ENCODE data around the gene ADD3. TPM values are rescaled to one million over a fixed set of nuclear protein-coding genes. Genes with fewer than 3 reads are reported as not detected.

The ADD3 gene, protein sequence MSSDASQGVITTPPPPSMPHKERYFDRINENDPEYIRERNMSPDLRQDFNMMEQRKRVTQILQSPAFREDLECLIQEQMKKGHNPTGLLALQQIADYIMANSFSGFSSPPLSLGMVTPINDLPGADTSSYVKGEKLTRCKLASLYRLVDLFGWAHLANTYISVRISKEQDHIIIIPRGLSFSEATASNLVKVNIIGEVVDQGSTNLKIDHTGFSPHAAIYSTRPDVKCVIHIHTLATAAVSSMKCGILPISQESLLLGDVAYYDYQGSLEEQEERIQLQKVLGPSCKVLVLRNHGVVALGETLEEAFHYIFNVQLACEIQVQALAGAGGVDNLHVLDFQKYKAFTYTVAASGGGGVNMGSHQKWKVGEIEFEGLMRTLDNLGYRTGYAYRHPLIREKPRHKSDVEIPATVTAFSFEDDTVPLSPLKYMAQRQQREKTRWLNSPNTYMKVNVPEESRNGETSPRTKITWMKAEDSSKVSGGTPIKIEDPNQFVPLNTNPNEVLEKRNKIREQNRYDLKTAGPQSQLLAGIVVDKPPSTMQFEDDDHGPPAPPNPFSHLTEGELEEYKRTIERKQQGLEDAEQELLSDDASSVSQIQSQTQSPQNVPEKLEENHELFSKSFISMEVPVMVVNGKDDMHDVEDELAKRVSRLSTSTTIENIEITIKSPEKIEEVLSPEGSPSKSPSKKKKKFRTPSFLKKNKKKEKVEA
- total RNA-seq, result 100 to 1,000 TPM in 4 of 8 experiments, 10 to 100 TPM in 4; 18.3 to 251 (median 67.4) TPM

DNA sequence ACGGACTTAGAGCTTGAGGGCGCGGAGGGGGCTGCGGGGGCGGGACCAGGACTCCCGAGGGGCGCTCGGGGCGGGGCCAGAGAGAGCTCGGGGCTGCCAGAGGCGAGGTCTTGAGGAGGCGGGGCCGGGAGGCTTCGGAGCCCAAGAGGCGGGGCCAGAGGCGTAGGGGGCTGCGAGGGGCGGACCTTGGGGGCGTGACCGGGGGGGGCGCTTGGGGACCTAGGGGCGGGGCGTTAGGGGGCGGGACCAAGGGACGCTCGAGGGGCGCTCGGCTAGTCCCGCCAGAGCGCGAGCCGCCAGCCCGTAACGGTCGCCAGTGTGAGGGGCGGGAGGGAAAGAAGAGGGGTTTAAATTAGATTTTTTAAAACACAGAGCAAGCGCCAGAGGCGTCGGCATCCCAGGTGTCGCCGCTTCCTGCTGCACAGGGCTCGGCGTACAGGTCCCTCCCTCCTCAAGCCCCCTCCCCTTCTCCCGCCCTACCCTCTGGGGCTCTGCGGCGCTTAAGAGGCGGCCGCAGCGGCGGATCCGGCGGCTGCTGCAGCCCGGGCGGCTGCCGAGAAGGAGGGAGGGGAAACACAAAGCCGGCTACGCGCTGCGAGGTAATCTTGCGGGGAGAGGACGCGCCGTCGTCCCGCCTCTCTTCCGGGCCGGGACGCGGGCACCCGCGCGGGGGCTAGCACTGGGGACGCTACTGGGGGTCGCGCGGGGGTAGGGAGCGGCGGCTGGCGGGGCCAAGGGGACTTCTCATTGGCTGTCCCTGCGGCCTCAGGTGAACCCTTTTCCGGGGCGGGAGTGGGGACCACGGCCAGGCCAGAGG is at the start of gene ADD3:
Gene ADD3 (plus strand): TSS at position 284 of the 817 bp plus-strand sequence. CDS start 92,670 bp downstream, outside the sequence.
- Histone ChIP-seq H3K4me3 (peak within 1 kb of the TSS; percentile 46 to 92 (median 60)), H3K4me1 (replicated peaks in 1 of 2) (peaks cover 19 to 22% of the 10 kb centered on the region in 2 donors), H3K27ac (peak within 1 kb of the TSS; percentile 52 to 87)
- 4% methylated on average over 5 of the region's 83 CpGs; no CpG with 5 or more reads in 9 of the 10 experiments for WGBS, 10 experiments
- in situ Hi-C loops (cut with MboI; ENCODE audit: low pct_unique_long_range_greater_than_20kb in 2 of 9, low sequenced_read_pairs in 9 of 9, unreplicated experiment in 9 of 9), result loop anchor here in 1 of 9 experiments (10.0 kb wide), 1 partner anchor 123 kb away; no protein-coding TSS in a partner anchor
- peak; percentile 51 to 83 (median 81) for ATAC-seq (replicated peaks in 6 of 8)

DNA sequence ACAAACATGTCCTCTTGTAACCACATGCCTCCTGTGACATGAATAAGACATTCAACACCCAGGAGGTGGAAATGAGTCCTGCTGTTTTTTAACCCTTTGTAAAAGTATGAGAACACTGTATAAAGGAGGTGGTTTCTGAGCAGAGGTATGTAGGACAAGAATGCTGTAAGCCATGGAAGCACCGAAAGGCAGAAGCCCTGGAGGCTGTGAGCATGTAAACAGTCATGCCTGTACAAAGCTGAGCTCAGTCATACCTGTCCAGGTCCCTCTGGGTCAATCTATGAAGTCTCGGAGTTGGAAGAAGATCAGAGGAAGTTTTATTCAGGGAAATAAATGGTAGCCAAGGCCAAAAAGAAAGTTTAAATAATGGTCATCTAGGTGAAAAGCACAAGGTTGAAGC is 49.7 kb upstream of the ADD3 start:
- no peak overlapping the region for H3K4me3 ChIP-seq
- in situ Hi-C loops (cut with MboI; ENCODE audit: low pct_unique_long_range_greater_than_20kb in 2 of 9, low sequenced_read_pairs in 9 of 9, unreplicated experiment in 9 of 9), result no loop called here
- no peak overlapping the region for H3K27ac ChIP-seq
- 33 to 100% (median 90%) methylated on average over 1 to 2 of the region's 2 CpGs; no CpG with 5 or more reads in 1 of the 10 experiments for WGBS, 10 experiments
- peaks cover 10 to 11% of the 10 kb centered on the region in 2 donors for H3K4me1 ChIP-seq (replicated peaks in 1 of 2)
- ATAC-seq (replicated peaks in 6 of 8), result no peak

DNA sequence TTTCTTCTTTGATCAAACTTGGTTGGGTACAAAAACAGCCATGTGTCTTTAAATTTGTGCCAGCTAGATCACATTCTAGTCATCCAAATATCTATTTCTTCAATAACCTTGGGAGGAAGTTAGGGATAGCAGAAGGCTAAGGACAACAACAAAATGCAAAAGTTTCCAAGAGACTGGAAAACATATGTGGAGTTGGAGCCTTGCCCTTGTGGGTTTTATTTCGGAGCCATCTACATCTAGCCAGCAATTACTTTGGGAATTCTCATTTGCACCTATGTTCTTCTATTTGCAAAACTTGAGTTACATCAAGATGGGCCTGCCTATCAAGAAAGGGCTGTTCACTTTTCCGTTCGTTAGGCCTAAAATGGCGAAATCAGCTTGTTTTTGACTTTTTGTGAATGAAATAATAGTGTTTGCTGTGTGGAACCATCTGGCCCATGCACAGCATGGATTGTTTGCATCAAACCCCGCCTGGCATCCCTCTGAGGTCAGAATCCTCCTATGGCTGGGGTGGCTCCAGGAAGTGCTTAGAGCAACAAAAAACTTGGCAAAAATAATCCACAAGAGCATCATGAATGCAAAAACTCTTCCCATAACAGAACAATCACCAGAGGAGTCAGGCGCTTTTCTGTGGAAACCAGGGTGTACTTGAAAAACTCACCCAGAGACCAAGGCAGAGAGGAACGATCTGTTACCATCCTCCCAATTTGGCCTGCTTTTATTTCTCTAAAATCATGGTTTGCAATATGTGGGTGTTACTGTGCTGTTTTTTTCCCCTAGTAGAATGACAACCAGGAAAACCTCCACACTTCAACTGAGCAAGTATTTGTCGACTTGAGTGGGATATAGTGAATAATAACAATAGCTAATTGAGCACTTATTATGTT is 48.3 kb upstream of the ADD3 start:
- in situ Hi-C loops (cut with MboI; ENCODE audit: low pct_unique_long_range_greater_than_20kb in 2 of 9, low sequenced_read_pairs in 9 of 9, unreplicated experiment in 9 of 9), result no loop called here
- ATAC-seq (replicated peaks in 6 of 8), result peak in 2 of 8 experiments; percentile 40 to 59
- Histone ChIP-seq H3K4me3 (no peak overlapping the region), H3K4me1 (replicated peaks in 1 of 2) (peaks cover 10 to 11% of the 10 kb centered on the region in 2 donors), H3K27ac (no peak overlapping the region)
- WGBS, 10 experiments, result 13 to 100% (median 96%) methylated on average over 3 to 7 of the region's 8 CpGs

DNA sequence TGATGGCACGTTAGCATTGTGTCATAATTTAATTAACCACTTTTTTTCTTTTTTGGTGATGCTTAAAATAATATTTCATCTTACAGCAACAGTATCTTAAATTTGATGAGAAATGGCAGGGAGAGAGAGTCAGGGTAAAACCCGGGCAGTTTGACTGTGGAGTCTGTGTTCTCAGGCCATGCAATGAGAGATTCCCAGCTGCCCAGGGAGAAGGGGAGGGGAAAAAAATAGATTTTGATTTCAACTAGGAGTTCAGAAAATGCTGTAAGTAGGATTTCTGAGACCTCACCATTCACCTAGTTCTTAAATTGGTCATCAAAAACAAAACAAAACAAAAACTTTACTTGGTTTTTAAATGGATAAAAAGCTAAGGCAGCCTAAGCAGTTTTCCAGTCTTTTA is 47.1 kb upstream of the ADD3 start:
- Histone ChIP-seq H3K4me3 (no peak overlapping the region), H3K4me1 (replicated peaks in 1 of 2) (peaks cover 10 to 11% of the 10 kb centered on the region in 2 donors), H3K27ac (no peak overlapping the region)
- no peak for ATAC-seq (replicated peaks in 6 of 8)
- 30 to 85% (median 67%) methylated on average over 1 to 2 of the region's 2 CpGs; no CpG with 5 or more reads in 1 of the 10 experiments for WGBS, 10 experiments
- in situ Hi-C loops (cut with MboI; ENCODE audit: low pct_unique_long_range_greater_than_20kb in 2 of 9, low sequenced_read_pairs in 9 of 9, unreplicated experiment in 9 of 9), result no loop called here

DNA sequence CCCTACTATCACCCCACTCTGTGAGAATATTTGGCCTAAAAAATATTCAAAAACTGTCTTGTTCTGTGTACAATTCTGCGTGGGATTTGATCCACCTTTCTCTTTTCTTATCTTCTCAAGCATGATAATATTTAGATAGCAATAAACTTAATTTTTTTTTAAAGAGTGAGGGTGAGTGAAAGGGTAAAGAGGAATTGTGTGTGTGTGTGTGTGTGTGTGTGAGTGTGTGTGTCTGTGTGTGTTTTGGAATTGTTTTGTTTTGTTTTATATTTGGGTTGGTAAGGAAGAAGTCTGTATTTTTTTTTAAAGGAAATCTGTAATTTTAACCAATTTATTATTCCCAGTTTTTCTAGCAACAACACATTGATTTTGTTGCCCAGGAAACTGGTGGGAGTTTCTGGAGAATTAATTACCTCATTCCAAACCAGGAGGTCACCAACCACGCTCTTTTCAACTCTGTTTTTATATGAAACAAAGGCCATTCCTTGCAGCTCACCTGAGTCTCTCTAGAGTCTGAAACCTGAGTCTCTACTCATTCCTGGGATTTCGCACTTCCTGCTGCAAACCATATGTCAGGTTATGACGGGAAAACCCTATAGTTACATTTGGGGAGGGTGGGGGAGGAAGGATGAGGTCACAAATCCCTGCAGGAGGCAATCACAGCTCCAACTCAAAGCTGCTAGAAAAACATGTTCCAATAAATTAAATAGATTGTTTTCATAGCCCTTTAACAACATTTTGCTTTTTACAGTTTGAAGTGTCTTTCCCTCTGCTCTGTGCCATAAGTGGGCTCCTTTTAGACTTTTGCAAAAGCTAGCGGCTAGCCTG is 46.4 kb upstream of the ADD3 start:
- 31 to 81% (median 69%) methylated on average over 1 to 5 of the region's 5 CpGs for WGBS, 10 experiments
- peak in 1 of 8 experiments; percentile 14 for ATAC-seq (replicated peaks in 6 of 8)
- H3K4me3 ChIP-seq, result no peak overlapping the region
- H3K27ac ChIP-seq, result no peak overlapping the region
- in situ Hi-C loops (cut with MboI; ENCODE audit: low pct_unique_long_range_greater_than_20kb in 2 of 9, low sequenced_read_pairs in 9 of 9, unreplicated experiment in 9 of 9), result no loop called here
- H3K4me1 ChIP-seq (replicated peaks in 1 of 2), result peaks cover 10 to 11% of the 10 kb centered on the region in 2 donors

DNA sequence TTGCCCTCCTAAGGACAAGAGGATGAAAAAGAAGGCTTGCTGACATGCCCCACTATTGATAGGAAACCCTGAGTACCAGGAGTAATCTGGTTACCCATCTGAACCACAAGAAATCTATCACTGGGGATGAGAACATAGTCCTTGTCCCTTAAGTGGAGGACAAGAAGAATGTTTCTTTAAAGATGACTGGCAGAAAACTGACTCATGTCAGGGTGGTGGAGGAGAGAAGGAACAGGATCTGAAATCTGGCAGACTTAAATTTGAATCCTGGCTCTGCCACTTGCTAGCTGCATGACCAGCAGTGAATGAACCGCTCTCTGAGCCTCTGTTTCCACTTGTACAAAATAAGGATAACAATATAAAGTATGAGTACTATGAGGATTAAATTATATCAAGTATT is 45.5 kb upstream of the ADD3 start:
- no peak for ATAC-seq (replicated peaks in 6 of 8)
- WGBS, 10 experiments, result 83 to 100% (median 100%) methylated on average over 1 of the region's 1 CpG; no CpG with 5 or more reads in 7 of the 10 experiments
- Histone ChIP-seq H3K4me3 (no peak overlapping the region), H3K27ac (no peak overlapping the region), H3K4me1 (replicated peaks in 1 of 2) (peaks cover 18 to 19% of the 10 kb centered on the region in 2 donors)
- in situ Hi-C loops (cut with MboI; ENCODE audit: low pct_unique_long_range_greater_than_20kb in 2 of 9, low sequenced_read_pairs in 9 of 9, unreplicated experiment in 9 of 9), result no loop called here

DNA sequence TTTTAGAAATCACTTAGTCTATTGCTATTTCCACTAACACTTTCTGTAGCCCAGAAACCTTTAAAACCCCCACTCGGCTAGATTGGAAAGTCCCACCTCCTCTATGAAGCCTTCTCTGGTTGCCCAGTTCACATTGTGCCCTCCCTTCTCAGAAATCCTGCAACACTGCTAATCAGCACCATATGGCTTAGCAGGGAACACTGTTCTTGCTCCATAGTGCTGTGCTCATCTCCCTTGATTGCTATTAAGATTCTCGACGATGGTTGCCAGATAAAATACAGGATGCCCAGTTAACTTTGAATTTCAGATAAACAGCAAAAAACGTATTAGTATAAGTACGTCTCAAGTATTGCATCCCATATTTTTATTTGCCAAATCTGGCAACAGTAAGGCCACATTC is 44.3 kb upstream of the ADD3 start:
- peaks cover 24% of the 10 kb centered on the region in 2 donors for H3K4me1 ChIP-seq (replicated peaks in 1 of 2)
- H3K27ac ChIP-seq, result no peak overlapping the region
- ATAC-seq (replicated peaks in 6 of 8), result peak in 2 of 8 experiments; percentile 23 to 59
- H3K4me3 ChIP-seq, result no peak overlapping the region
- 0 to 98% (median 83%) methylated on average over 1 to 5 of the region's 5 CpGs; no CpG with 5 or more reads in 3 of the 10 experiments for WGBS, 10 experiments
- in situ Hi-C loops (cut with MboI; ENCODE audit: low pct_unique_long_range_greater_than_20kb in 2 of 9, low sequenced_read_pairs in 9 of 9, unreplicated experiment in 9 of 9), result no loop called here

DNA sequence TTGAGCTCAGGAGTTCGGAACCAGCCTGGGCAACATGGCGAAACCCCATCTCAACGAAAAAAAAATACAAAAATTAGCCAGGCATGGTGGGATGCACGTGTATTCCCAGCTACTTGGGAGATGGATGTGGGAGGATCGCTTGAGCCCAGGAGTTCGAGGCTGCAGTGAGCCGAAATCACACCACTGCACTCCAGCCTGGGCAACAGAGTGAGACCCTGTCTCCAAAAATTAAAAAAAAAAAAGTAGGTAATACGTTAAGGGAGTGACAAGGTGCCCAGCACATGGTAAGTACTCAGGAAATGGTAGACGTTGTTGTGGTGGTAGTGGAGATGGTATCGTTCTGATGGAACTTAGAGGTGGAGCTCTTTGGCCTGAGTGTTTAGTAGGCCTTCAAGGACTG is 43.5 kb upstream of the ADD3 start:
- peaks cover 24% of the 10 kb centered on the region in 2 donors for H3K4me1 ChIP-seq (replicated peaks in 1 of 2)
- H3K4me3 ChIP-seq, result no peak overlapping the region
- in situ Hi-C loops (cut with MboI; ENCODE audit: low pct_unique_long_range_greater_than_20kb in 2 of 9, low sequenced_read_pairs in 9 of 9, unreplicated experiment in 9 of 9), result no loop called here
- 67 to 95% (median 88%) methylated on average over 2 to 7 of the region's 10 CpGs; no CpG with 5 or more reads in 2 of the 10 experiments for WGBS, 10 experiments
- ATAC-seq (replicated peaks in 6 of 8), result no peak
- H3K27ac ChIP-seq, result no peak overlapping the region

DNA sequence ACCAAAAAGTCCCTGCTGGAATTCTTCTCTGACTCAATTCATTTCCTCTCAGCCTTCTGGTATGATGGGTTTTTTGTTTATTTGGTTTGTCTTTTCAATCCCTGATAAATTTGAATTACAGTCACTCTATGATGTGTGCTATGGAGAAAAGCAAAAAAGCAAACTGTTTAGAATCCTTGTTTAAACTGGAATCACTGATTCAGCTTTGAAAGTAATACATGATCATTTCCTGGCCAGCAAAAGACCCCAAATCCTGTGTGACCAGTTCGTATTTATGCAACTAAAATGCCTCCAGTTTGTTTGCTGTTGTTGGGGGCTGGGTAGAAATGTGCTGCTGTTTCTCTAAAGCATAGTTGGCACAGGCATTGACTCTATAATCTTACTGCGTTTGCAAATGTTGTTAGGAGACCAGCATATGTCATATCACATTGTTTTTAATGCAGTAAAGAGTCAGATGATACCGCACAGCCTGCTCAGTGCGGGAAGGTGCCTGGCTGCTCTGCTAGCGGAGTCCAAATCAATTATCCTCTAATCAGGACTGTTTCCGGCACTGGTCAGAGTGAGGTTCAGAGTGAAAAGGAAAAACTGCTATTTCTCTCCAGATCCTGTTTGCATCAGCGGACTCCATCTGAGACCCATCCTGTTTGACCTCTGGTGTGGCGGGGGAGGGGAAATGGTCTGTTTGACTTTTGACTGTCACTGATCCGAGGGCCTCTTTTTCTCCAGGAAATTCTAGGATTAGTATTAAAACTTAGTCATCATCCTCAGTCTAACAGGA is 40.6 kb upstream of the ADD3 start:
- peaks cover 12 to 14% of the 10 kb centered on the region in 2 donors for H3K4me1 ChIP-seq (replicated peaks in 1 of 2)
- no peak overlapping the region for H3K4me3 ChIP-seq
- in situ Hi-C loops (cut with MboI; ENCODE audit: low pct_unique_long_range_greater_than_20kb in 2 of 9, low sequenced_read_pairs in 9 of 9, unreplicated experiment in 9 of 9), result no loop called here
- 0 to 88% (median 54%) methylated on average over 1 to 9 of the region's 9 CpGs; no CpG with 5 or more reads in 1 of the 10 experiments for WGBS, 10 experiments
- peak overlapping the region; percentile 11 to 44 for H3K27ac ChIP-seq
- peak in 6 of 8 experiments; percentile 58 to 100 (median 98) for ATAC-seq (replicated peaks in 6 of 8)

DNA sequence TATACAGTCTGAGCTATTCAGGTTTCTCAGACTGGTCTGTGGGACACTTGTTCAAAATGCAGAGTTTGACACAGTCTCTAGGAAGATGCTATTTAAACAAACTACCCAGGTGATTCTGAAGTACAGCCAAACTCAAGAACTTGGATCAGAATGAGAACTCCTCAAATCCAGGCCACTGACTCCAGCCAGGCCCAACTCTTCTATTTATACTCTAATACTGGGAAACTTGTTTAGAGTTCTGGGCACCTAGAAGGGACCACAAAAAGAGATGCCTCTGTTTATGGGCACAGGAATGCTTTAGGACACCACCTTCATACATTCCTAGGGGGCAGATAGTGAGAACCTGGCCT is 40.1 kb upstream of the ADD3 start:
- peak overlapping the region in 1 of 2 donors; percentile 44 for H3K27ac ChIP-seq
- in situ Hi-C loops (cut with MboI; ENCODE audit: low pct_unique_long_range_greater_than_20kb in 2 of 9, low sequenced_read_pairs in 9 of 9, unreplicated experiment in 9 of 9), result no loop called here
- no peak overlapping the region for H3K4me3 ChIP-seq
- H3K4me1 ChIP-seq (replicated peaks in 1 of 2), result peaks cover 12 to 14% of the 10 kb centered on the region in 2 donors
- peak in 1 of 8 experiments; percentile 35 for ATAC-seq (replicated peaks in 6 of 8)

Measured in motor neuron (in vitro differentiated cells).